ENCODE data around the gene STK38. TPM values are rescaled to one million over a fixed set of nuclear protein-coding genes. Genes with fewer than 3 reads are reported as not detected.

Gene STK38
- total RNA-seq, 1 experiment from 2014 or later, result 20.1 TPM

DNA sequence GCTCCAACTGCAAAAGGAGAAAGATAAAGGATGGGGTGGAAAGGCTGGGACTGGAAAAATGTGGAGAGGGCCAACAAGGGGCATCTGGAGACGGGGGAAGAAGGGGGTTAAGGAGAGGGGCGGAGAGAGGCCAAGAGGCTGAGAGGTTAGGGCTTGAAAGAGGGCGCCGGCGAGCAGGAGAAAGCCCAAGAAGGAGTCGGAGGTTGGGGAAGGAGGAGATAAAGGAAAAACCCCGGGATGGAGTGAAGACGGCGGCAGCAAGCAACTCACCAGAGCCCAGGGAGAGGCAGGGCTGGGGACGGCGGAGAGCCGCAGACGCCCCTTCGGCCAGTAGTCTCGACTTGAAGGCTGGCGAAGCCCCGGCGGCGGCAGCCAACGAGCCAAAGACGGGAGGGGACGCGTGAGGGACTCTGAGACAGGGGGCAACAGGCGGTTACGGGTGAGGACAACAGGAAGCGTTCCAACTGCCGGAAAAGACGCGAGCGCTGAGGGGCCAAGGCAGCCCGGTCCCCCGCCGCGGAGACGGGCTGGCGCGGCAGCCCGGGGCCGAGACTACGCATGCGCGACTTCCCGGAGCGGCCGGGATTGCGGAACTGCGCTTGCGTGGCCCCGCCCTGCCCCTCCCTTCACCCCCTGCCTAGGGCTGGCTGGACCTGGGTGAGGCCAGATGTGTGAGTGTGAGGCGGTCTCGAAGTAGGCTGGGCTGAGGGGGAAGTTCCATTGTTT lies at the start of gene STK38 (continued):
- no peak for TF ChIP-seq CBX3 (IDR thresholded peaks at IDR 0.05; ENCODE audit: low read depth)
- TF ChIP-seq, protein P1, sequence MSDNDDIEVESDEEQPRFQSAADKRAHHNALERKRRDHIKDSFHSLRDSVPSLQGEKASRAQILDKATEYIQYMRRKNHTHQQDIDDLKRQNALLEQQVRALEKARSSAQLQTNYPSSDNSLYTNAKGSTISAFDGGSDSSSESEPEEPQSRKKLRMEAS (IDR thresholded peaks at IDR 0.05), result no peak

DNA sequence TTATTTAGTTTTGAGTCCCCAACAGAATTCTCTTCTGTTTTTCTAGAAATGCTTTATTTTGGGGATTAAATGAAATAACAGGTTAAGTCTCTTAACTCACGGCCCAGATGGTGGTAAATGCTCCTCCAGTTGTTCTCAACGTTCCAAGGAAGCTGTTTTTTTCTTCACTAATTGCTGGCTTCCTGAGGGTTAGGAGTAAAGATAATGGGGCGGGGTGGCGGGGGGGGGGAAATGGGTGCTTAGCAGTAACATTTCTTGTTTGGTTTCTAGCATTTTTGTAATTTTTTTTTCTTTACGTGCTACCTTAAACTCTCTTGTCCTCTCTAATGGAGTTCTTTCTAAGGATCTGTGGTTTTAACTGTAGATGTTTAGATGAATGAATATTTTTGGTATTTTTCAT lies 49.1 kb upstream of the STK38 start:
- ChIA-PET CTCF (no interaction called here), POLR2A (interaction anchor here (0.7 to 3.5 kb wide), 4 partner anchors 10 to 157 kb away, joined by 3 to 14 read pairs (median 6); partner anchors contain the start of gene CDKN1A), RAD21 (ENCODE audit: low non-redundant PET in 1 of 2, low total read pairs in 2 of 2, uncharacterized antibody in 2 of 2, unreplicated experiment in 2 of 2) (no interaction called here)
- no peak overlapping the region for H2AFZ ChIP-seq (ENCODE audit: low read depth, low read length, poor library complexity, severe bottlenecking)
- DNase-seq (ENCODE audit: low read depth, low spot score) (no peak), ATAC-seq (no peak)
- peak overlapping the region; percentile 76 for H3K4me2 ChIP-seq (ENCODE audit: low read length)
- TF ChIP-seq ZNF274 (IDR thresholded peaks at IDR 0.05; ENCODE audit: low read depth, low read length) (no peak), ELF1 (IDR thresholded peaks at IDR 0.05; ENCODE audit: borderline replicate concordance, low read depth) (no peak), RAD21 (IDR thresholded peaks at IDR 0.05; ENCODE audit: low read depth) (no peak), JUND (IDR thresholded peaks at IDR 0.05) (no peak), CEBPB (IDR thresholded peaks at IDR 0.05; ENCODE audit: low read depth) (no peak), EZH2phosphoT487 (IDR thresholded peaks at IDR 0.05; ENCODE audit: borderline replicate concordance) (no peak), EZH2 (IDR thresholded peaks at IDR 0.05) (no peak)
- TF ChIP-seq, protein P1 (IDR thresholded peaks at IDR 0.05), result no peak
- TF ChIP-seq, protein P2, sequence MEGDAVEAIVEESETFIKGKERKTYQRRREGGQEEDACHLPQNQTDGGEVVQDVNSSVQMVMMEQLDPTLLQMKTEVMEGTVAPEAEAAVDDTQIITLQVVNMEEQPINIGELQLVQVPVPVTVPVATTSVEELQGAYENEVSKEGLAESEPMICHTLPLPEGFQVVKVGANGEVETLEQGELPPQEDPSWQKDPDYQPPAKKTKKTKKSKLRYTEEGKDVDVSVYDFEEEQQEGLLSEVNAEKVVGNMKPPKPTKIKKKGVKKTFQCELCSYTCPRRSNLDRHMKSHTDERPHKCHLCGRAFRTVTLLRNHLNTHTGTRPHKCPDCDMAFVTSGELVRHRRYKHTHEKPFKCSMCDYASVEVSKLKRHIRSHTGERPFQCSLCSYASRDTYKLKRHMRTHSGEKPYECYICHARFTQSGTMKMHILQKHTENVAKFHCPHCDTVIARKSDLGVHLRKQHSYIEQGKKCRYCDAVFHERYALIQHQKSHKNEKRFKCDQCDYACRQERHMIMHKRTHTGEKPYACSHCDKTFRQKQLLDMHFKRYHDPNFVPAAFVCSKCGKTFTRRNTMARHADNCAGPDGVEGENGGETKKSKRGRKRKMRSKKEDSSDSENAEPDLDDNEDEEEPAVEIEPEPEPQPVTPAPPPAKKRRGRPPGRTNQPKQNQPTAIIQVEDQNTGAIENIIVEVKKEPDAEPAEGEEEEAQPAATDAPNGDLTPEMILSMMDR (IDR thresholded peaks at IDR 0.05 in 2 of 3, conservative IDR thresholded peaks at IDR 0.05 in 1 of 3; ENCODE audit: borderline replicate concordance in 1 of 3, insufficient read depth in 1 of 3, low read depth in 2 of 3, low read length in 2 of 3), result no peak
- TF ChIP-seq, protein P3, sequence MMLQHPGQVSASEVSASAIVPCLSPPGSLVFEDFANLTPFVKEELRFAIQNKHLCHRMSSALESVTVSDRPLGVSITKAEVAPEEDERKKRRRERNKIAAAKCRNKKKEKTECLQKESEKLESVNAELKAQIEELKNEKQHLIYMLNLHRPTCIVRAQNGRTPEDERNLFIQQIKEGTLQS (IDR thresholded peaks at IDR 0.05), result no peak
- peaks cover 64% of the 10 kb centered on the region for H4K20me1 ChIP-seq (ENCODE audit: insufficient read depth)
- intact Hi-C loops (cut with micrococcal nuclease), result no loop called here
- H3K79me2 ChIP-seq (ENCODE audit: insufficient read depth, low read length), result peaks cover 72% of the 10 kb centered on the region
- H3K9ac ChIP-seq (ENCODE audit: low read length), result peak overlapping the region; percentile 12; the same call in 1 of the 2 replicates
- peak overlapping the region; percentile 88; a peak in 3 of 4 replicates for H3K4me3 ChIP-seq (replicated peaks in 1 of 2; ENCODE audit: low read depth in 1 of 2, low read length in 2 of 2)
- H3K9me2 ChIP-seq (ENCODE audit: insufficient read depth), result no peaks in the 10 kb centered on the region
- H3K27ac ChIP-seq (ENCODE audit: low read depth, low read length), result no peak overlapping the region
- H3K36me3 ChIP-seq (ENCODE audit: control insufficient read depth in 1 of 2, insufficient read depth in 2 of 2, low read length in 2 of 2), result peaks cover 50 to 62% of the 10 kb centered on the region in 2 experiments
- peaks cover 12 to 38% of the 10 kb centered on the region in 2 experiments for H3K4me1 ChIP-seq (ENCODE audit: control insufficient read depth in 1 of 2, insufficient read depth in 2 of 2, low read length in 2 of 2)
- no peaks in the 10 kb centered on the region for H3K9me3 ChIP-seq (ENCODE audit: control insufficient read depth in 1 of 2, insufficient read depth in 1 of 2, low read depth in 1 of 2, low read length in 2 of 2)
- no TSS peak for BruUV-seq (replicated peaks)
- H3K27me3 ChIP-seq (ENCODE audit: insufficient read depth, low read length), result no peaks in the 10 kb centered on the region

Data from HCT116 (cell line).